ENCODE measurements around the gene HESX1. TPM values are rescaled to one million over a fixed set of nuclear protein-coding genes. Genes with fewer than 3 reads are reported as not detected.
A peak's percentile ranks its signal among the peaks of the same experiment; 100 is the strongest.

Gene HESX1
- total RNA-seq, 4 donors from 2014 or later, result 0.82 TPM; not detected in 3

DNA sequence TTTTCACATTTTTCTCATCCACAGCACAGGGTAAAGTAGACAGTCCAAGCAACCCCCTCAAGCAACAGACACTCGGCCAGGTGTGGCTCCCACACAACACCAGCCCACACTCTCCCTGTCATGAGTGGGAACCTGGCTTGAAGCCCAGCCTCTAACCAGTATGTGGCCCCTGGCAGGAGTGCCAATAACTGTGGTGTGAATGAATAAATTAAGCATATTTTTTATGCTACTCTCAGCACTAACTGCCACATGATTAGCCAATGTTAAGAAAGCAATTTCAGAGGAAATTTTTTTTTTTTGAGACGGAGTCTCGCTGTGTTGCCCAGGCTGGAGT is 44.5 kb downstream of the HESX1 start:
- Histone ChIP-seq H3K27ac (no peak overlapping the region), H3K27me3 (no peaks in the 10 kb centered on the region), H3K36me3 (no peaks in the 10 kb centered on the region), H3K9me3 (no peaks in the 10 kb centered on the region), H3K4me1 (peaks cover 2 to 22% (median 20%) of the 10 kb centered on the region in 4 donors), H3K4me3 (no peak overlapping the region)
- in situ Hi-C loops (cut with MboI; ENCODE audit: low pct_ligation_motif_present in 1 of 4, low pct_unique_long_range_greater_than_20kb in 1 of 4, low sequenced_read_pairs in 3 of 4), result no loop called here
- TF ChIP-seq, protein P1, sequence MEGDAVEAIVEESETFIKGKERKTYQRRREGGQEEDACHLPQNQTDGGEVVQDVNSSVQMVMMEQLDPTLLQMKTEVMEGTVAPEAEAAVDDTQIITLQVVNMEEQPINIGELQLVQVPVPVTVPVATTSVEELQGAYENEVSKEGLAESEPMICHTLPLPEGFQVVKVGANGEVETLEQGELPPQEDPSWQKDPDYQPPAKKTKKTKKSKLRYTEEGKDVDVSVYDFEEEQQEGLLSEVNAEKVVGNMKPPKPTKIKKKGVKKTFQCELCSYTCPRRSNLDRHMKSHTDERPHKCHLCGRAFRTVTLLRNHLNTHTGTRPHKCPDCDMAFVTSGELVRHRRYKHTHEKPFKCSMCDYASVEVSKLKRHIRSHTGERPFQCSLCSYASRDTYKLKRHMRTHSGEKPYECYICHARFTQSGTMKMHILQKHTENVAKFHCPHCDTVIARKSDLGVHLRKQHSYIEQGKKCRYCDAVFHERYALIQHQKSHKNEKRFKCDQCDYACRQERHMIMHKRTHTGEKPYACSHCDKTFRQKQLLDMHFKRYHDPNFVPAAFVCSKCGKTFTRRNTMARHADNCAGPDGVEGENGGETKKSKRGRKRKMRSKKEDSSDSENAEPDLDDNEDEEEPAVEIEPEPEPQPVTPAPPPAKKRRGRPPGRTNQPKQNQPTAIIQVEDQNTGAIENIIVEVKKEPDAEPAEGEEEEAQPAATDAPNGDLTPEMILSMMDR (IDR thresholded peaks at IDR 0.05), result no peak
- TF ChIP-seq POLR2A (IDR thresholded peaks at IDR 0.05) (no peak), EP300 (IDR thresholded peaks at IDR 0.05; ENCODE audit: low read depth) (no peak), POLR2AphosphoS5 (IDR thresholded peaks at IDR 0.05) (no peak)
- WGBS, 2 donors (ENCODE audit: low coverage in 1 of 2), result 67 to 89% methylated on average over 1 to 3 of the region's 3 CpGs
- intact Hi-C loops (cut with DNase I; ENCODE audit: low total_unique reads), result no loop called here
- DNase-seq, result no peak

DNA sequence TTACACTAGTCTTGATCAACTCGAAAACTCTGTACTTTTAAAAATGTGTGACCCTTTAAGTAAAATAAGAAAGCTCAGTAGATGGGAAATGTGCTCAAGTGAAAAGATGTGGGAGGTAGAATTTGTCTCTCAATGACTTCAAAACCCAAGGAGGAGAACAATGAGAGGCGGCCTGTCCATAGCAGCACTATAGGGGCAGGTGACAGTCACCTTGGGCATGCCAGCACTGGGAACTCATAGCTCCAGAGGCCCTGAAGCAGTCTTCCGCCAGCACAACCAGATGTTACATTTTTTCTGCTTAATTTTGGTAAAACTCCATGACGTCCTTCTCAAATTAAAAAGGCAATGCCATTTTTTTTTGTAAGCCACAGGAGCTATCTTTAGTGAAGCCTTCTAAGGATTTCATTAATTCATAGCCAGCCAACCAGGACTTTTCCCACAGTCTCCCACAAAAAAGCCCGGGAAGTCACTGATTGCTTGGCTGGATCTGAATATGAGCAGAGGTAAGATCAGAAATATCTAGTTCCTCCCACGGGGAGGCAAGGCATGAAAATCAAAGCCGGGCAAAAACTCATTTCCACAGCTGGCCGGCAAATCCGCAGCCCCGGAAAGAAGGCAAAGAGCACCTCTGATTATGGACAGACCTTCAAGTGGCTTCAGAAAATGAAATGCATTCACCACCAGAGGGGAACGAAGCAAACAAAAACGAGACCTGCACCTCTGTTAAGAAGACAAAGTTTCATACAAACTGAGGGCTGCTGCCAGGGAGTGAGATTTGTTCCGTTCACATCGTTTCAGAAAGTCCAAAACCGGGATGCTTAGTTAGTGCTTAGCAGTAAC is 45.1 kb downstream of the HESX1 start:
- 77 to 84% methylated on average over 6 to 15 of the region's 15 CpGs for WGBS, 2 donors (ENCODE audit: low coverage in 1 of 2)
- H3K4me3 ChIP-seq, result no peak overlapping the region
- in situ Hi-C loops (cut with MboI; ENCODE audit: low pct_ligation_motif_present in 1 of 4, low pct_unique_long_range_greater_than_20kb in 1 of 4, low sequenced_read_pairs in 3 of 4) (no loop called here), intact Hi-C loops (cut with DNase I; ENCODE audit: low total_unique reads) (no loop called here)
- no peaks in the 10 kb centered on the region for H3K9me3 ChIP-seq
- no peak overlapping the region for H3K27ac ChIP-seq
- TF ChIP-seq, protein P1 (IDR thresholded peaks at IDR 0.05), result no peak
- TF ChIP-seq EP300 (IDR thresholded peaks at IDR 0.05; ENCODE audit: low read depth), result no peak
- TF ChIP-seq POLR2A (IDR thresholded peaks at IDR 0.05), result no peak
- no peak for TF ChIP-seq POLR2AphosphoS5 (IDR thresholded peaks at IDR 0.05)
- no peak for DNase-seq
- no peaks in the 10 kb centered on the region for H3K36me3 ChIP-seq
- peaks cover 2 to 16% (median 15%) of the 10 kb centered on the region in 4 donors for H3K4me1 ChIP-seq
- no peaks in the 10 kb centered on the region for H3K27me3 ChIP-seq

DNA sequence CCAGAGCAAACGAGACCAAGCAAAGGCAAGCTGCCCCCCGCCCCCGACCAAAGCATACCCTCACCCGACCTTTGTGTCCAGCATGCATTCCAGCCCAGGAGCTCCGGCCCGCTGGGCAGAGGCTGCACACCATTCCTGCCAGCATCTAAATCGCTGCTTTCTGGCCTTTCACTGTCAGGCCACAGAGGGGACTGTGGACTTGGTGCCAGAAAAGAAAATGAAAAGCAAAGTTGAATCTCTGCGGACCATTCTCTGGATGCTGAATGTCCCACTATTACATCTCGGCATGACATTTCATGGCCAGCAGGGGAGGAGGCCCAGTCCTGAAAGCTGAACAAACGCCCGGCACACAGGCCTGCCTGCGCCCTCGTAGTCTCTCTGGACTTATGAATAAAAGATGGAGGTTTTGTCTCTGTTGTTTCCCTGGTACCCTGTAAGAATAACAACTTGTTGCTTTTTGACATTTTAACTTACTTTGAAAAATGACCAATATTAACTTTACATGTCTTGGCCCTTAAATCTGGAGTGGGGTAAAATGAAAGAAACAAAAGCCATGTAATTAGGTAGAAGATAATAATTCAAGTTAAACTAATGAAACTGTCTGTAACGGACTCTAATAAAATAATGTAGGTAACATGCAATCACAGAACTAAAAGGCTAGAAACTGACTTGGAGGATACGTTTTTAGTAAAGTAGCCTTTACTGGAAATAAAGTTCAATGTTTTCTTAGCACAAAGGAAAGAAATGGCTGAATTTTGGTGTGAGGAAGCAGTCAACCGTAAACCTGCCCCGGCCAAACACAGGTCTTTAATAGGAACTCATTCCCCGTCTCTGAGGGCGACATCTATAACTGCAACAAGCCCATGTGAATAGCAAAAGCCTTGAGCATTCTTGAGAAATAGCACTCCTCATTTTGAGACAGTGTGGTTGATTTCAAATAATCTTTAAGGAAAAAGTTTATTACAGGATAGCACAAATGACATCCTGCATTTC is 47.3 kb downstream of the HESX1 start:
- peak overlapping the region in 2 of 4 donors; percentile 54 to 68 for H3K27ac ChIP-seq
- no peaks in the 10 kb centered on the region for H3K27me3 ChIP-seq
- H3K36me3 ChIP-seq, result no peaks in the 10 kb centered on the region
- no peak for DNase-seq
- in situ Hi-C loops (cut with MboI; ENCODE audit: low pct_ligation_motif_present in 1 of 4, low pct_unique_long_range_greater_than_20kb in 1 of 4, low sequenced_read_pairs in 3 of 4), result no loop called here
- WGBS, 2 donors (ENCODE audit: low coverage in 1 of 2), result 76 to 81% methylated on average over 8 to 19 of the region's 19 CpGs
- peaks cover 0 to 2% (median 0%) of the 10 kb centered on the region in 4 donors for H3K4me1 ChIP-seq
- no peak overlapping the region for H3K4me3 ChIP-seq
- H3K9me3 ChIP-seq, result no peaks in the 10 kb centered on the region
- intact Hi-C loops (cut with DNase I; ENCODE audit: low total_unique reads), result no loop called here
- TF ChIP-seq, protein P1 (IDR thresholded peaks at IDR 0.05), result peak in 1 of 5 experiments; percentile 14
- TF ChIP-seq POLR2A (IDR thresholded peaks at IDR 0.05) (no peak), EP300 (IDR thresholded peaks at IDR 0.05; ENCODE audit: low read depth) (no peak), POLR2AphosphoS5 (IDR thresholded peaks at IDR 0.05) (no peak)

DNA sequence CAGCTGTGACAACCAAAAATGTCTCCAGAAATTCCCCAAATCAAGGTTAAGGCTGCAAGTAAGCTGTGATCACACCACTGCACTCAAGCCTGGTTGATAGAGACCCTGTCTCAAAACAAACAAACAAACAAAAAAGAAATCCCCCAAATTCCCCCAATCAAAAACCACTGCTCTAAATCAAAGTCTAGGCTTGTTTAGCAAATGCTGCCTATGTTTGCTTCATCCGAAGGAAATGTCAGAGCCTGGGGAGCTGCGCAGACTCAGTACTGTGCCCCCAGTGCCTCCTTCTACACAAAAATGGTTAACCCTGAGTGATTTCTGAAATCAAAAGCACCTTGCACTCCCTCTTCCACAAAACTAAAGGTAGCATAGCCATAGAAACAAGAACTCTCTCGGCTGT is 48.0 kb downstream of the HESX1 start:
- H3K27me3 ChIP-seq, result no peaks in the 10 kb centered on the region
- 82 to 84% methylated on average over 2 to 3 of the region's 3 CpGs for WGBS, 2 donors (ENCODE audit: low coverage in 1 of 2)
- intact Hi-C loops (cut with DNase I; ENCODE audit: low total_unique reads), result no loop called here
- TF ChIP-seq EP300 (IDR thresholded peaks at IDR 0.05; ENCODE audit: low read depth) (no peak), POLR2AphosphoS5 (IDR thresholded peaks at IDR 0.05) (no peak), POLR2A (IDR thresholded peaks at IDR 0.05) (no peak)
- TF ChIP-seq, protein P1 (IDR thresholded peaks at IDR 0.05), result no peak
- in situ Hi-C loops (cut with MboI; ENCODE audit: low pct_ligation_motif_present in 1 of 4, low pct_unique_long_range_greater_than_20kb in 1 of 4, low sequenced_read_pairs in 3 of 4), result no loop called here
- H3K36me3 ChIP-seq, result no peaks in the 10 kb centered on the region
- no peak for DNase-seq
- H3K4me3 ChIP-seq, result no peak overlapping the region
- H3K27ac ChIP-seq, result peak overlapping the region in 2 of 4 donors; percentile 54 to 68
- peaks cover 0 to 2% (median 0%) of the 10 kb centered on the region in 4 donors for H3K4me1 ChIP-seq
- no peaks in the 10 kb centered on the region for H3K9me3 ChIP-seq
